MCF 10A (cell line): Measurements from ENCODE around the gene OSBPL3. TPM values are rescaled to one million over a fixed set of nuclear protein-coding genes. Genes with fewer than 3 reads are reported as not detected.

Experiments used
- BruUV-seq: library from RNA; stranded (reverse); fragments of 400-500 nt; replicated peaks from 2 replicates; lab custom pipeline; 2021; lab: Mats Ljungman, UMichigan
- CTCF ChIA-PET: fragments of 300-600 bp; sonication (Branson Sonifier 250); formaldehyde crosslinking; extraction: SDS; loops from one replicate; lab custom pipeline; 2021; ENCODE audit warnings: antibody characterized with exemption, inconsistent platforms; lab: Yijun Ruan, JAX
- POLR2A ChIA-PET: fragments of 300-600, 350-650 bp; sonication (Branson Sonifier 250); formaldehyde crosslinking; extraction: SDS; loops from one replicate; lab custom pipeline; 2020; ENCODE audit warnings: antibody characterized with exemption, inconsistent platforms; lab: Yijun Ruan, JAX
- DNase-seq: peaks from one replicate; pipeline ENCODE4 v3.0.0-alpha.2; 2018; ENCODE audit not compliant: unreplicated experiment
- H3K27ac Mint-ChIP-seq: one replicate; pipeline ENCODE4 v1.8.0; 2022; ENCODE audit warnings: mild to moderate bottlenecking, low read depth, mixed read lengths; ENCODE audit not compliant: unreplicated experiment
- H3K27me3 Mint-ChIP-seq: one replicate; pipeline ENCODE4 v1.8.0; 2022; ENCODE audit warnings: mixed read lengths; ENCODE audit not compliant: insufficient read depth, unreplicated experiment
- H3K36me3 Mint-ChIP-seq: one replicate; pipeline ENCODE4 v1.8.0; 2022; ENCODE audit warnings: mild to moderate bottlenecking, moderate library complexity, mixed read lengths; ENCODE audit not compliant: insufficient read depth, unreplicated experiment
- H3K4me1 Mint-ChIP-seq: one replicate; pipeline ENCODE4 v1.8.0; 2022; ENCODE audit warnings: mixed read lengths; ENCODE audit not compliant: insufficient read depth, unreplicated experiment
- H3K4me3 Mint-ChIP-seq: one replicate; pipeline ENCODE4 v1.8.0; 2022; ENCODE audit warnings: mild to moderate bottlenecking, moderate library complexity, mixed read lengths; ENCODE audit not compliant: unreplicated experiment
- H3K9me3 Mint-ChIP-seq: one replicate; pipeline ENCODE4 v1.8.0; 2022; ENCODE audit warnings: mixed read lengths; ENCODE audit not compliant: unreplicated experiment
- CTCF ChIP-seq: fragments of 200-600 bp; IDR thresholded peaks from one replicate; pipeline ENCODE4 v1.8.0; 2022; ENCODE audit warnings: antibody characterized with exemption, mild to moderate bottlenecking; ENCODE audit not compliant: unreplicated experiment
- intact Hi-C: fragments of 100-400 bp; cut with micrococcal nuclease; formaldehyde crosslinking; loops from 2 replicates; pipeline ENCODE4 v1.14.1; 2022
- total RNA-seq: library from RNA; stranded (reverse); gene quantifications from 2 replicates; pipeline ENCODE4 v1.2.3, GENCODE V29; 2022

The OSBPL3 gene
- total RNA-seq, 1 experiment from 2014 or later, result 33.8 TPM

GRCh38 chr7:24926623-24927524 lies 53.1 kb downstream of the OSBPL3 start:
- ChIA-PET POLR2A (interaction anchor here (0.6 to 2.8 kb wide), 17 partner anchors 8 to 170 kb away, joined by 3 to 12 read pairs (median 3); partner anchors contain the start of gene OSBPL3), CTCF (interaction anchor here (0.6 to 1.3 kb wide), 9 partner anchors 11 to 134 kb away, joined by 3 to 4 read pairs (median 3); no protein-coding TSS in a partner anchor)
- intact Hi-C loops, result loop anchor here (5.0 kb wide), 1 partner anchor 45 kb away; no protein-coding TSS in a partner anchor
- H3K4me1 Mint-ChIP-seq, result peaks cover 38% of the 10 kb centered on the region
- H3K4me3 Mint-ChIP-seq, result peak overlapping the region; percentile 8
- TF ChIP-seq CTCF, result no peak
- peaks cover 6% of the 10 kb centered on the region for H3K36me3 Mint-ChIP-seq
- H3K27ac Mint-ChIP-seq, result peak overlapping the region; percentile 50
- H3K27me3 Mint-ChIP-seq, result no peaks in the 10 kb centered on the region
- H3K9me3 Mint-ChIP-seq, result no peaks in the 10 kb centered on the region
- no peak for DNase-seq
- BruUV-seq, result no TSS peak

- TF ChIP-seq CTCF, result no peak
- DNase-seq, result no peak
- Mint-ChIP-seq H3K36me3 (no peaks in the 10 kb centered on the region), H3K9me3 (no peaks in the 10 kb centered on the region), H3K27me3 (no peaks in the 10 kb centered on the region), H3K27ac (no peak overlapping the region), H3K4me3 (no peak overlapping the region), H3K4me1 (peaks cover 42% of the 10 kb centered on the region)
- intact Hi-C loops, result no loop called here
- ChIA-PET CTCF (interaction anchor here (1.2 kb wide), 1 partner anchor 54 kb away, joined by 3 read pairs; no protein-coding TSS in a partner anchor), POLR2A (interaction anchor here (0.9 kb wide), 2 partner anchors 57 to 102 kb away, joined by 3 read pairs; no protein-coding TSS in a partner anchor)
- BruUV-seq, result no TSS peak
Observed at GRCh38 chr7:24924375-24924774, 55.6 kb downstream of the OSBPL3 start.

- H3K36me3 Mint-ChIP-seq, result no peaks in the 10 kb centered on the region
- intact Hi-C loops, result no loop called here
- DNase-seq, result no peak
- BruUV-seq, result no TSS peak
- H3K4me3 Mint-ChIP-seq, result no peak overlapping the region
- H3K27me3 Mint-ChIP-seq, result no peaks in the 10 kb centered on the region
- peaks cover 43% of the 10 kb centered on the region for H3K4me1 Mint-ChIP-seq
- ChIA-PET POLR2A (interaction anchor here (0.8 to 5.6 kb wide), 3 partner anchors 10 to 56 kb away, joined by 3 to 44 read pairs (median 3); partner anchors contain the start of gene OSBPL3), CTCF (interaction anchor here (0.5 to 1.5 kb wide), 3 partner anchors 37 to 56 kb away, joined by 3 to 4 read pairs (median 3); no protein-coding TSS in a partner anchor)
- no peak for TF ChIP-seq CTCF
- H3K9me3 Mint-ChIP-seq, result no peaks in the 10 kb centered on the region
- no peak overlapping the region for H3K27ac Mint-ChIP-seq
Observed at GRCh38 chr7:24923172-24923865, 56.7 kb downstream of the OSBPL3 start.
